B cell (primary cell): ENCODE results near the gene SELENBP1. TPM values are rescaled to one million over a fixed set of nuclear protein-coding genes. Genes with fewer than 3 reads are reported as not detected.
"Not testable (repeated sequence)": the region's sequence is repeated elsewhere in the genome, so short reads cannot be mapped to it uniquely, and the experiment has no call there.

Experiments used
- ATAC-seq: fragments of 200-7000 bp; cut with Tn5 transposase; one replicate; pipeline ENCODE4 v1.10.0; 2021; ENCODE audit warnings: low read depth, mild to moderate bottlenecking, moderate number of reproducible peaks, moderate library complexity
- CTCF ChIA-PET: fragments of 350-600 bp; sonication (Branson Sonifier 250); formaldehyde crosslinking; loops from one replicate; lab custom pipeline; 2021; ENCODE audit warnings: antibody characterized with exemption, inconsistent platforms; lab: Charles Lee
- POLR2A ChIA-PET: fragments of 350-600 bp; sonication (Branson Sonifier 250); formaldehyde crosslinking; loops from one replicate; lab custom pipeline; 2021; ENCODE audit warnings: antibody characterized with exemption; lab: Charles Lee
- DNase-seq: peaks from one replicate; pipeline ENCODE4 v3.0.0; 2013
- H2AFZ ChIP-seq: 2 replicates; pipeline ENCODE4 v1.6.1; 2012; ENCODE audit warnings: mild to moderate bottlenecking, low read depth, low read length; ENCODE audit not compliant: insufficient read depth, poor library complexity, severe bottlenecking
- H3K27ac ChIP-seq, 2 donors: 1 replicate in 1 of 2; 2 replicates in 1 of 2; pipeline ENCODE4 v1.5.1; 2012 to 2013; ENCODE audit warnings: low read length in 2 of 2, mild to moderate bottlenecking in 2 of 2, moderate library complexity in 1 of 2
- H3K27me3 ChIP-seq, 4 experiments: fragments of 200-600 bp in 1 of 4; sonication (generic) in 1 of 4; replicated peaks in 1 of 4; 1 replicate in 2 of 4; 2 replicates in 2 of 4; pipeline versions ENCODE4 v1.6.1 to v1.7.0; 2013 to 2016; ENCODE audit warnings: low read length in 3 of 4, mild to moderate bottlenecking in 2 of 4, mixed read lengths in 1 of 4, moderate library complexity in 1 of 4; ENCODE audit not compliant: insufficient read depth in 4 of 4, control insufficient read depth in 3 of 4; ENCODE audit errors: control extremely low read depth in 1 of 4
- H3K36me3 ChIP-seq, 2 experiments: replicated peaks in 1 of 2; 1 replicate in 1 of 2; 2 replicates in 1 of 2; pipeline versions ENCODE4 v1.6.1 to v1.7.1; 2013; ENCODE audit warnings: low read length in 1 of 2; ENCODE audit not compliant: insufficient read depth in 2 of 2, control insufficient read depth in 1 of 2; ENCODE audit errors: control extremely low read depth in 1 of 2, extremely low read depth in 1 of 2
- H3K4me1 ChIP-seq, 2 donors: fragments of 200-600 bp in 1 of 2; sonication (generic) in 1 of 2; 1 replicate in 1 of 2; 2 replicates in 1 of 2; pipeline versions ENCODE4 v1.5.1 to v1.6.1; 2013 to 2017; ENCODE audit warnings: low read length in 2 of 2; ENCODE audit not compliant: control insufficient read depth in 2 of 2, insufficient read depth in 2 of 2
- H3K4me2 ChIP-seq: replicated peaks from 2 replicates; pipeline ENCODE3; 2012; ENCODE audit warnings: mild to moderate bottlenecking, low read depth, low read length; ENCODE audit not compliant: poor library complexity, severe bottlenecking
- H3K4me3 ChIP-seq, 5 experiments: fragments of 200-600 bp in 1 of 5; sonication (generic) in 1 of 5; 1 replicate in 3 of 5; 2 replicates in 2 of 5; pipeline versions ENCODE4 v1.5.1 to v1.7.0; 2011 to 2016; ENCODE audit warnings: low read length in 4 of 5, mild to moderate bottlenecking in 4 of 5, low read depth in 2 of 5, control low read depth in 1 of 5, moderate library complexity in 1 of 5; ENCODE audit not compliant: insufficient read depth in 1 of 5; ENCODE audit errors: control extremely low read depth in 1 of 5, extremely low read depth in 1 of 5
- H3K79me2 ChIP-seq: fragments of 200-600 bp; sonication (generic); one replicate; pipeline ENCODE4 v1.6.0; 2016; ENCODE audit warnings: low read length; ENCODE audit not compliant: control insufficient read depth, insufficient read depth
- H3K9ac ChIP-seq: fragments of 200-600 bp; sonication (generic); 2 replicates; pipeline ENCODE4 v1.6.1; 2017; ENCODE audit warnings: mild to moderate bottlenecking, low read length, moderate library complexity
- H3K9me3 ChIP-seq, 3 donors: one replicate each; pipeline versions ENCODE4 v1.6.1 to v1.7.1; 2013; ENCODE audit warnings: low read length in 2 of 3; ENCODE audit not compliant: control insufficient read depth in 2 of 3, insufficient read depth in 1 of 3; ENCODE audit errors: control extremely low read depth in 1 of 3
- H4K20me1 ChIP-seq: 2 replicates; pipeline ENCODE4 v1.6.0; 2012; ENCODE audit warnings: mild to moderate bottlenecking, low read length; ENCODE audit not compliant: insufficient read depth, control insufficient read depth, poor library complexity, severe bottlenecking
- H3K27ac Mint-ChIP-seq: one replicate; pipeline ENCODE4 v1.8.0; 2021; ENCODE audit warnings: mixed read lengths
- H3K27me3 Mint-ChIP-seq: one replicate; pipeline ENCODE4 v1.8.0; 2021; ENCODE audit warnings: mixed read lengths
- H3K4me1 Mint-ChIP-seq: one replicate; pipeline ENCODE4 v1.8.0; 2021; ENCODE audit warnings: mixed read lengths
- H3K4me3 Mint-ChIP-seq: one replicate; pipeline ENCODE4 v1.8.0; 2021; ENCODE audit warnings: mixed read lengths
- H3K9me3 Mint-ChIP-seq: one replicate; pipeline ENCODE4 v1.8.0; 2022; ENCODE audit warnings: mixed read lengths; ENCODE audit not compliant: insufficient read depth
- CTCF ChIP-seq: fragments of 200-600 bp; IDR thresholded peaks from one replicate; pipeline ENCODE4 v1.8.0; 2022; ENCODE audit warnings: antibody characterized with exemption, mild to moderate bottlenecking
- EZH2 ChIP-seq: IDR thresholded peaks from 2 replicates; pipeline ENCODE4 v1.6.1; 2012; ENCODE audit warnings: borderline replicate concordance, low read depth, mild to moderate bottlenecking, moderate library complexity, low read length; ENCODE audit not compliant: insufficient read depth, poor library complexity, severe bottlenecking
- WGBS: methylation state at CpG from one replicate; pipeline ENCODE4 v1.1.5; 2013; ENCODE audit warnings: missing lambda C conversion rate; ENCODE audit not compliant: insufficient coverage; 5-methylcytosine and 5-hydroxymethylcytosine counted together
- intact Hi-C: fragments of 100-400 bp; cut with micrococcal nuclease; formaldehyde crosslinking; loops from one replicate; pipeline ENCODE4 v1.10.0; 2022
- polyA plus RNA-seq: library from polyadenylated mRNA; depleted of rRNA; stranded (reverse); fragments of >200 nt; gene quantifications from 2 replicates; pipeline ENCODE4 v1.2.3, GENCODE V29; 2012
- total RNA-seq, 2 donors: library from RNA; stranded (reverse); fragments of 120-200 nt in 1 of 2; gene quantifications; 1 replicate in 1 of 2; 2 replicates in 1 of 2; pipeline versions ENCODE4 v1.2.3 to v1.2.4, GENCODE V29; 2013 to 2022

SELENBP1 gene
- total and polyA plus RNA-seq, 2 donors (not counting 1 experiment from before 2014, with no cell fraction given): 0.37 TPM; not detected in 1

GRCh38 chr1:151393583-151393982 is 21.1 kb upstream of the SELENBP1 start:
- no peak overlapping the region for H3K27ac ChIP-seq
- H4K20me1 ChIP-seq: no peaks in the 10 kb centered on the region
- H3K4me3 ChIP-seq: no peak overlapping the region
- ATAC-seq (no peak), DNase-seq (no peak)
- H3K9me3 ChIP-seq: no peaks in the 10 kb centered on the region
- ChIA-PET CTCF (interaction anchor here (0.6 to 1.3 kb wide), 3 partner anchors 53 to 273 kb away, joined by 3 to 5 read pairs (median 4); no protein-coding TSS in a partner anchor), POLR2A (no interaction called here)
- no peak overlapping the region for H2AFZ ChIP-seq
- Mint-ChIP-seq H3K27ac (no peak overlapping the region), H3K9me3 (no peaks in the 10 kb centered on the region), H3K27me3 (no peaks in the 10 kb centered on the region), H3K4me1 (peaks cover 3% of the 10 kb centered on the region), H3K4me3 (no peak overlapping the region)
- H3K27me3 ChIP-seq: peaks cover 0 to 3% (median 0%) of the 10 kb centered on the region in 4 experiments
- no peak overlapping the region for H3K4me2 ChIP-seq
- intact Hi-C loops: no loop called here
- peaks cover 0 to 4% of the 10 kb centered on the region in 2 donors for H3K4me1 ChIP-seq
- H3K9ac ChIP-seq: no peak overlapping the region
- H3K36me3 ChIP-seq: no peaks in the 10 kb centered on the region
- TF ChIP-seq EZH2 (no peak), CTCF (no peak)
- no peaks in the 10 kb centered on the region for H3K79me2 ChIP-seq

DNA sequence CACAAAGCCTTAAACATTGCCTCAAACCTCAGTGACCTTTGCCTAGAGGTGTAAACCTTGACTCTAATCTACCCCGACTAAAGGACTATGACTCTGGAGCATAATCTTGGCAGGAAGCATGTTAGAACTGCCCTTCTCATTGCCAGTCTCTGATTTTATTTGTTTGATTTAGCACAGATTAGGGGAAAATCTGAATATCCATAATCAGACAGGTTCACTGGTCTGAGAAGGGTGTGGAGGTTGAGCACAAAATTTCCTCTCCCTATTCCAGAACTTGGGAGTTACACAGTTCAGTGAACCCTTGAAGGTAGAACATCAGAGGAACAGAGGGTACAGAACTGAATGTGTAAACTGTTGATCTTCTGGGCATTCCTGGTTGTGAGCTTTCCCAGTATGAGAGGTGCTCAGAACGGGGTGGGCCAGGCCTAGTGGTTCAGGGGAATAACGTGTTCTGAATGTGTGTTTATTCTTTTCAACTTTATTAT is 18.6 kb upstream of the SELENBP1 start:
- Histone ChIP-seq H3K27ac (no peak overlapping the region), H3K4me1 (no peaks in the 10 kb centered on the region), H3K4me2 (no peak overlapping the region), H3K36me3 (no peaks in the 10 kb centered on the region), H2AFZ (no peak overlapping the region), H3K27me3 (peaks cover 0 to 3% (median 0%) of the 10 kb centered on the region in 4 experiments), H3K79me2 (no peaks in the 10 kb centered on the region), H3K4me3 (no peak overlapping the region), H4K20me1 (no peaks in the 10 kb centered on the region), H3K9me3 (no peaks in the 10 kb centered on the region), H3K9ac (no peak overlapping the region)
- DNase-seq (no peak), ATAC-seq (no peak)
- H3K4me3 Mint-ChIP-seq: no peak overlapping the region
- H3K27ac Mint-ChIP-seq: no peak overlapping the region
- H3K4me1 Mint-ChIP-seq: no peaks in the 10 kb centered on the region
- WGBS: no CpG with 5 or more reads among the region's 3 CpGs
- intact Hi-C loops: no loop called here
- no peaks in the 10 kb centered on the region for H3K27me3 Mint-ChIP-seq
- ChIA-PET CTCF (no interaction called here), POLR2A (no interaction called here)
- TF ChIP-seq EZH2 (no peak), CTCF (no peak)
- no peaks in the 10 kb centered on the region for H3K9me3 Mint-ChIP-seq

GRCh38 chr1:151390221-151391078 is 17.9 kb upstream of the SELENBP1 start:
- H3K27me3 Mint-ChIP-seq, CTCF ChIA-PET, H3K79me2 ChIP-seq, H3K4me1 ChIP-seq, H3K27ac Mint-ChIP-seq, H3K9me3 Mint-ChIP-seq, H3K4me3 Mint-ChIP-seq, POLR2A ChIA-PET, H3K4me2 ChIP-seq, ATAC-seq, H3K4me3 ChIP-seq, intact Hi-C loops, H3K4me1 Mint-ChIP-seq, H3K27ac ChIP-seq, H4K20me1 ChIP-seq, H2AFZ ChIP-seq, H3K27me3 ChIP-seq, H3K9me3 ChIP-seq, H3K36me3 ChIP-seq, DNase-seq, H3K9ac ChIP-seq: not testable (repeated sequence)
- 94% methylated on average over 7 of the region's 22 CpGs for WGBS
